H1 (cell line): ENCODE measurements around the gene GABRR3. TPM values are rescaled to one million over a fixed set of nuclear protein-coding genes. Genes with fewer than 3 reads are reported as not detected.

Experiments used
- CTCF ChIA-PET: fragments of 300-600 bp; sonication (Branson Sonifier 250); formaldehyde crosslinking; loops from one replicate; lab custom pipeline; 2021; ENCODE audit not compliant: partially characterized antibody; lab: Charles Lee
- POLR2A ChIA-PET: fragments of 300-600 bp; sonication (Branson Sonifier 250); formaldehyde crosslinking; loops from one replicate; lab custom pipeline; 2021; ENCODE audit warnings: inconsistent platforms; ENCODE audit not compliant: partially characterized antibody; lab: Charles Lee
- DNase-seq, 2 experiments: peaks; one replicate each; pipeline versions ENCODE4 v3.0.0 to v3.0.0-alpha.2; 2010 to 2022; ENCODE audit warnings: low spot score in 2 of 2, low read depth in 1 of 2, mixed read lengths in 1 of 2
- FAIRE-seq: peaks from 2 replicates; lab custom pipeline; 2011; peaks lifted over from hg19 to GRCh38; lab: Jason Lieb, UNC
- H2AFZ ChIP-seq: 2 replicates; pipeline ENCODE4 v1.8.1; 2012; ENCODE audit warnings: low read length, inconsistent platforms
- H2AK5ac ChIP-seq: 2 replicates; pipeline ENCODE4 v1.6.1; 2013; ENCODE audit warnings: low read depth, low read length
- H2BK120ac ChIP-seq: replicated peaks from 2 replicates; pipeline ENCODE3; 2013; ENCODE audit warnings: low read depth, low read length, inconsistent platforms
- H2BK12ac ChIP-seq: 2 replicates; pipeline ENCODE4 v1.6.1; 2013; ENCODE audit warnings: low read depth, low read length
- H2BK15ac ChIP-seq: 2 replicates; pipeline ENCODE4 v1.6.1; 2013; ENCODE audit warnings: low read length
- H2BK20ac ChIP-seq: 2 replicates; pipeline ENCODE4 v1.6.1; 2013; ENCODE audit warnings: low read length
- H2BK5ac ChIP-seq: 2 replicates; pipeline ENCODE4 v1.6.1; 2013; ENCODE audit warnings: low read depth, low read length
- H3K14ac ChIP-seq: 2 replicates; pipeline ENCODE4 v1.6.1; 2013; ENCODE audit warnings: inconsistent platforms; ENCODE audit not compliant: insufficient read length
- H3K18ac ChIP-seq: 2 replicates; pipeline ENCODE4 v1.6.1; 2013; ENCODE audit warnings: low read length; ENCODE audit errors: extremely low read depth
- H3K23ac ChIP-seq: 2 replicates; pipeline ENCODE4 v1.6.1; 2013; ENCODE audit warnings: inconsistent platforms; ENCODE audit not compliant: insufficient read length
- H3K23me2 ChIP-seq: 2 replicates; pipeline ENCODE4 v1.6.1; 2013; ENCODE audit warnings: low read depth, low read length
- H3K27ac ChIP-seq: 2 replicates; pipeline ENCODE4 v1.6.1; 2011; ENCODE audit warnings: low read depth, low read length, inconsistent platforms
- H3K27me3 ChIP-seq, 4 experiments: replicated peaks in 1 of 4; 1 replicate in 1 of 4; 2 replicates in 3 of 4; pipeline versions ENCODE4 v1.6.1 to v1.8.1; 2011 to 2013; ENCODE audit warnings: low read length in 3 of 4, mild to moderate bottlenecking in 3 of 4, inconsistent platforms in 2 of 4, mixed read lengths in 2 of 4, moderate library complexity in 1 of 4; ENCODE audit not compliant: control insufficient read depth in 3 of 4, insufficient read depth in 3 of 4; ENCODE audit errors: extremely low read depth in 1 of 4
- H3K36me3 ChIP-seq, 4 experiments: 2 replicates each; pipeline versions ENCODE4 v1.6.1 to v1.8.1; 2011 to 2013; ENCODE audit warnings: mild to moderate bottlenecking in 4 of 4, low read length in 3 of 4, moderate library complexity in 2 of 4, control low read depth in 1 of 4, inconsistent platforms in 1 of 4; ENCODE audit not compliant: insufficient read depth in 4 of 4, control insufficient read depth in 2 of 4
- H3K4ac ChIP-seq: replicated peaks from 2 replicates; pipeline ENCODE3; 2013; ENCODE audit warnings: low read length, low read depth, mixed read lengths, inconsistent platforms; ENCODE audit not compliant: insufficient read length
- H3K4me1 ChIP-seq, 4 experiments: replicated peaks in 1 of 4; 1 replicate in 1 of 4; 2 replicates in 3 of 4; pipeline versions ENCODE4 v1.6.1 to v1.8.1; 2011 to 2013; ENCODE audit warnings: low read length in 3 of 4, inconsistent platforms in 2 of 4, mixed read lengths in 1 of 4; ENCODE audit not compliant: insufficient read depth in 4 of 4, control insufficient read depth in 3 of 4
- H3K4me2 ChIP-seq, 2 experiments: 2 replicates each; pipeline versions ENCODE4 v1.6.1 to v1.8.1; 2011 to 2013; ENCODE audit warnings: low read depth in 2 of 2, low read length in 2 of 2, control low read depth in 1 of 2, inconsistent platforms in 1 of 2, mild to moderate bottlenecking in 1 of 2; ENCODE audit not compliant: insufficient read depth in 1 of 2
- H3K4me3 ChIP-seq, 4 experiments: fragments of 200-600, 300-600 bp in 1 of 4; sonication (generic), shearing (Covaris generic), sonication (Bioruptor Twin) in 1 of 4; 2 replicates each; pipeline versions ENCODE4 v1.5.1 to v1.8.1; 2011 to 2016; ENCODE audit warnings: low read length in 4 of 4, low read depth in 3 of 4, control low read depth in 2 of 4, inconsistent platforms in 2 of 4, mild to moderate bottlenecking in 2 of 4, mixed read lengths in 1 of 4, moderate library complexity in 1 of 4; ENCODE audit not compliant: insufficient read depth in 2 of 4; ENCODE audit errors: extremely low read depth in 1 of 4
- H3K56ac ChIP-seq: replicated peaks from 2 replicates; pipeline ENCODE3; 2013; ENCODE audit warnings: low read depth, mild to moderate bottlenecking, mixed read lengths, low read length, inconsistent platforms; ENCODE audit not compliant: insufficient read length
- H3K79me1 ChIP-seq: 2 replicates; pipeline ENCODE4 v1.6.1; 2013; ENCODE audit warnings: low read depth, low read length, control low read depth
- H3K79me2 ChIP-seq, 2 experiments: 2 replicates each; pipeline versions ENCODE4 v1.6.1 to v1.8.1; 2012 to 2013; ENCODE audit warnings: low read length in 2 of 2, mild to moderate bottlenecking in 2 of 2, inconsistent platforms in 1 of 2; ENCODE audit not compliant: insufficient read depth in 2 of 2, control insufficient read depth in 1 of 2
- H3K9ac ChIP-seq, 4 experiments: replicated peaks in 1 of 4; 1 replicate in 1 of 4; 2 replicates in 3 of 4; pipeline versions ENCODE4 v1.6.1 to v1.8.1; 2011 to 2013; ENCODE audit warnings: low read depth in 3 of 4, low read length in 3 of 4, control low read depth in 2 of 4, mild to moderate bottlenecking in 2 of 4, moderate library complexity in 2 of 4, inconsistent platforms in 1 of 4; ENCODE audit errors: extremely low read depth in 1 of 4
- H3K9me3 ChIP-seq, 2 experiments: 2 replicates each; pipeline versions ENCODE4 v1.6.1 to v1.8.1; 2012 to 2013; ENCODE audit warnings: mild to moderate bottlenecking in 2 of 2, moderate library complexity in 2 of 2, control low read depth in 1 of 2, inconsistent platforms in 1 of 2, low read depth in 1 of 2, low read length in 1 of 2, mixed read lengths in 1 of 2; ENCODE audit not compliant: insufficient read depth in 2 of 2
- H4K20me1 ChIP-seq, 2 experiments: replicated peaks in 1 of 2; 2 replicates each; pipeline versions ENCODE3 to v1.8.1; 2011 to 2013; ENCODE audit warnings: inconsistent platforms in 2 of 2, low read length in 2 of 2, mild to moderate bottlenecking in 1 of 2; ENCODE audit not compliant: insufficient read depth in 2 of 2, control insufficient read depth in 1 of 2
- H4K5ac ChIP-seq: 2 replicates; pipeline ENCODE4 v1.6.1; 2013; ENCODE audit warnings: low read length, low read depth, mixed read lengths, inconsistent platforms; ENCODE audit not compliant: insufficient read length
- H4K8ac ChIP-seq: 2 replicates; pipeline ENCODE4 v1.8.0; 2013; ENCODE audit warnings: mild to moderate bottlenecking, moderate library complexity, low read length, inconsistent platforms; ENCODE audit not compliant: insufficient read depth; ENCODE audit errors: extremely low read depth
- H4K91ac ChIP-seq: replicated peaks from 2 replicates; pipeline ENCODE3; 2013; ENCODE audit warnings: low read length, mixed read lengths, inconsistent platforms; ENCODE audit not compliant: insufficient read length
- E2F6 ChIP-seq: IDR thresholded peaks from 2 replicates; pipeline ENCODE4 v1.6.1; 2012; ENCODE audit warnings: inconsistent platforms
- EP300 ChIP-seq, 2 experiments: IDR thresholded peaks; 1 replicate in 1 of 2; 2 replicates in 1 of 2; pipeline ENCODE4 v1.6.1; 2011 to 2012; ENCODE audit warnings: low read depth in 2 of 2, low read length in 2 of 2, mild to moderate bottlenecking in 2 of 2, borderline replicate concordance in 1 of 2, inconsistent platforms in 1 of 2, moderate library complexity in 1 of 2
- HDAC6 ChIP-seq: IDR thresholded peaks from one replicate; pipeline ENCODE4 v1.7.1; 2012; ENCODE audit warnings: low read depth, mild to moderate bottlenecking, inconsistent platforms, low read length, moderate library complexity
- JUND ChIP-seq: IDR thresholded peaks from 2 replicates; pipeline ENCODE4 v1.6.1; 2011; ENCODE audit warnings: mild to moderate bottlenecking, improper control_type of control experiment, low read length
- POLR2AphosphoS5 ChIP-seq: IDR thresholded peaks from 2 replicates; pipeline ENCODE4 v1.6.1; 2011; ENCODE audit warnings: low read depth, low read length
- WGBS, 2 experiments: shearing (Covaris generic) in 1 of 2; methylation state at CpG; one replicate each; pipeline versions ENCODE4 v1.1.6 to v1.1.7; 2013 to 2015; ENCODE audit warnings: low lambda C conversion rate in 2 of 2, mixed read lengths in 2 of 2, inconsistent platforms in 1 of 2, low coverage in 1 of 2, missing lambda C conversion rate in 1 of 2; ENCODE audit not compliant: insufficient replicate concordance in 2 of 2, insufficient coverage in 1 of 2, insufficient read length in 1 of 2; ENCODE audit errors: extremely low coverage in 1 of 2, missing lambda C conversion rate in 1 of 2; 5-methylcytosine and 5-hydroxymethylcytosine counted together
- polyA plus RNA-seq, 7 experiments: library from polyadenylated mRNA; depleted of rRNA in 3 of 7; stranded (reverse) in 5 of 7; unstranded in 2 of 7; fragments of >200 nt in 5 of 7; fragments of 200-250 nt in 2 of 7; gene quantifications; 1 replicate in 5 of 7; 2 replicates in 1 of 7; 4 replicates in 1 of 7; pipeline versions ENCODE4 v1.2.1 to v1.2.3, GENCODE V29; 2011 to 2013; ENCODE audit warnings: missing spikeins in 2 of 7, mixed read lengths in 2 of 7
- total RNA-seq: library from RNA; stranded (reverse); fragmentation: NEBNext Ultra II Directional; extraction: Animal tissue kit (Norgen Biotek cat#: 25700); gene quantifications from 2 replicates; pipeline ENCODE4 v1.2.1, GENCODE V29; 2021
- TF ChIP-seq, protein P1 (sequence below), 3 experiments: IDR thresholded peaks; 1 replicate in 2 of 3; 2 replicates in 1 of 3; pipeline versions ENCODE4 v1.5.1 to v1.6.1; 2011; ENCODE audit warnings: low read length in 3 of 3, mild to moderate bottlenecking in 3 of 3, inconsistent platforms in 2 of 3, low read depth in 1 of 3, moderate library complexity in 1 of 3; ENCODE audit not compliant: insufficient read depth in 1 of 3; ENCODE audit errors: control extremely low read depth in 1 of 3
- TF ChIP-seq, protein P2 (sequence below): IDR thresholded peaks from 2 replicates; pipeline ENCODE4 v1.6.1; 2012; ENCODE audit warnings: inconsistent platforms
- TF ChIP-seq, protein P3 (sequence below): IDR thresholded peaks from 2 replicates; pipeline ENCODE4 v1.6.1; 2011; ENCODE audit warnings: low read length, improper control_type of control experiment

Gene GABRR3
- total and polyA plus RNA-seq, 2 of the 8 experiments (the other 6 are each of a cell fraction or from before 2014, with no cell fraction given) = not detected

- H4K20me1 ChIP-seq = no peaks in the 10 kb centered on the region
- TF ChIP-seq, protein P1, sequence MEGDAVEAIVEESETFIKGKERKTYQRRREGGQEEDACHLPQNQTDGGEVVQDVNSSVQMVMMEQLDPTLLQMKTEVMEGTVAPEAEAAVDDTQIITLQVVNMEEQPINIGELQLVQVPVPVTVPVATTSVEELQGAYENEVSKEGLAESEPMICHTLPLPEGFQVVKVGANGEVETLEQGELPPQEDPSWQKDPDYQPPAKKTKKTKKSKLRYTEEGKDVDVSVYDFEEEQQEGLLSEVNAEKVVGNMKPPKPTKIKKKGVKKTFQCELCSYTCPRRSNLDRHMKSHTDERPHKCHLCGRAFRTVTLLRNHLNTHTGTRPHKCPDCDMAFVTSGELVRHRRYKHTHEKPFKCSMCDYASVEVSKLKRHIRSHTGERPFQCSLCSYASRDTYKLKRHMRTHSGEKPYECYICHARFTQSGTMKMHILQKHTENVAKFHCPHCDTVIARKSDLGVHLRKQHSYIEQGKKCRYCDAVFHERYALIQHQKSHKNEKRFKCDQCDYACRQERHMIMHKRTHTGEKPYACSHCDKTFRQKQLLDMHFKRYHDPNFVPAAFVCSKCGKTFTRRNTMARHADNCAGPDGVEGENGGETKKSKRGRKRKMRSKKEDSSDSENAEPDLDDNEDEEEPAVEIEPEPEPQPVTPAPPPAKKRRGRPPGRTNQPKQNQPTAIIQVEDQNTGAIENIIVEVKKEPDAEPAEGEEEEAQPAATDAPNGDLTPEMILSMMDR (IDR thresholded peaks at IDR 0.05; ENCODE audit: control extremely low read depth in 1 of 3, insufficient read depth in 1 of 3, low read depth in 1 of 3, low read length in 3 of 3) = peak; percentile 24 to 28 (median 27); a peak in 3 of 4 replicates
- TF ChIP-seq JUND = no peak
- TF ChIP-seq POLR2AphosphoS5 = no peak
- TF ChIP-seq, protein P2, sequence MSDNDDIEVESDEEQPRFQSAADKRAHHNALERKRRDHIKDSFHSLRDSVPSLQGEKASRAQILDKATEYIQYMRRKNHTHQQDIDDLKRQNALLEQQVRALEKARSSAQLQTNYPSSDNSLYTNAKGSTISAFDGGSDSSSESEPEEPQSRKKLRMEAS = peak; percentile 56
- TF ChIP-seq HDAC6 = no peak
- TF ChIP-seq EP300 (IDR thresholded peaks at IDR 0.05; ENCODE audit: borderline replicate concordance in 1 of 2, low read depth in 2 of 2, low read length in 2 of 2) = no peak
- TF ChIP-seq E2F6 = peak; percentile 80
- TF ChIP-seq, protein P3, sequence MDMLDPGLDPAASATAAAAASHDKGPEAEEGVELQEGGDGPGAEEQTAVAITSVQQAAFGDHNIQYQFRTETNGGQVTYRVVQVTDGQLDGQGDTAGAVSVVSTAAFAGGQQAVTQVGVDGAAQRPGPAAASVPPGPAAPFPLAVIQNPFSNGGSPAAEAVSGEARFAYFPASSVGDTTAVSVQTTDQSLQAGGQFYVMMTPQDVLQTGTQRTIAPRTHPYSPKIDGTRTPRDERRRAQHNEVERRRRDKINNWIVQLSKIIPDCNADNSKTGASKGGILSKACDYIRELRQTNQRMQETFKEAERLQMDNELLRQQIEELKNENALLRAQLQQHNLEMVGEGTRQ = no peak
Observed at GRCh38 chr3:97979610-97980009, 55.5 kb downstream of the GABRR3 start.

More at GRCh38 chr3:97979610-97980009, 55.5 kb downstream of the GABRR3 start:
- FAIRE-seq = no peak
- H3K4ac ChIP-seq = no peak overlapping the region
- ChIA-PET POLR2A (no interaction called here), CTCF (interaction anchor here (1.1 to 1.5 kb wide), 4 partner anchors 11 to 185 kb away, joined by 3 to 5 read pairs (median 4); no protein-coding TSS in a partner anchor)
- H3K18ac ChIP-seq = no peak overlapping the region
- H3K27ac ChIP-seq = no peak overlapping the region
- H3K79me2 ChIP-seq = no peaks in the 10 kb centered on the region
- H3K23me2 ChIP-seq = no peaks in the 10 kb centered on the region; the same call in 1 of the 2 replicates
- no peak overlapping the region for H3K23ac ChIP-seq
- no peaks in the 10 kb centered on the region for H3K9me3 ChIP-seq
- 94% methylated on average over 3 of the region's 3 CpGs; no CpG with 5 or more reads in 1 of the 2 experiments for WGBS, 2 experiments
- H2BK12ac ChIP-seq = no peak overlapping the region
- no peaks in the 10 kb centered on the region for H3K36me3 ChIP-seq
- H3K4me2 ChIP-seq = no peak overlapping the region
- DNase-seq = no peak
- H3K27me3 ChIP-seq = no peaks in the 10 kb centered on the region
- H3K14ac ChIP-seq = no peak overlapping the region
- H2AK5ac ChIP-seq = no peak overlapping the region
- H3K4me1 ChIP-seq = peaks cover 0 to 5% (median 0%) of the 10 kb centered on the region in 4 experiments; a peak in 2 of 7 replicates
- no peak overlapping the region for H4K5ac ChIP-seq
- H2BK15ac ChIP-seq = no peak overlapping the region
- H2BK120ac ChIP-seq = no peak overlapping the region
- no peak overlapping the region for H2BK20ac ChIP-seq
- no peak overlapping the region for H3K56ac ChIP-seq
- H2AFZ ChIP-seq = 0 out of 2 replicates have a peak overlapping the region, but pooled peaks have one; percentile 42
- H4K91ac ChIP-seq = no peak overlapping the region
- H2BK5ac ChIP-seq = no peak overlapping the region
- H3K4me3 ChIP-seq = no peak overlapping the region
- H3K79me1 ChIP-seq = no peaks in the 10 kb centered on the region
- no peak overlapping the region for H3K9ac ChIP-seq
- H4K8ac ChIP-seq = no peak overlapping the region
